Osteocyte (in vitro differentiated cells): ENCODE data around the gene UBXN4. TPM values are rescaled to one million over a fixed set of nuclear protein-coding genes. Genes with fewer than 3 reads are reported as not detected.

ENCODE experiments used
- DNase-seq: peaks from one replicate; pipeline ENCODE4 v3.0.0; 2021; ENCODE audit warnings: mixed read lengths; ENCODE audit not compliant: unreplicated experiment; ENCODE audit errors: extremely low spot score
- H3K27ac Mint-ChIP-seq: one replicate; pipeline ENCODE4 v1.8.0; 2021; ENCODE audit warnings: mild to moderate bottlenecking, mixed read lengths; ENCODE audit not compliant: unreplicated experiment
- H3K27me3 Mint-ChIP-seq: one replicate; pipeline ENCODE4 v1.8.0; 2021; ENCODE audit warnings: mixed read lengths; ENCODE audit not compliant: unreplicated experiment
- H3K36me3 Mint-ChIP-seq: one replicate; pipeline ENCODE4 v1.8.0; 2021; ENCODE audit warnings: mixed read lengths; ENCODE audit not compliant: unreplicated experiment
- H3K4me1 Mint-ChIP-seq: one replicate; pipeline ENCODE4 v1.8.0; 2021; ENCODE audit warnings: mixed read lengths; ENCODE audit not compliant: unreplicated experiment
- H3K4me3 Mint-ChIP-seq: one replicate; pipeline ENCODE4 v1.8.0; 2021; ENCODE audit warnings: mild to moderate bottlenecking, moderate library complexity, mixed read lengths; ENCODE audit not compliant: unreplicated experiment
- H3K9me3 Mint-ChIP-seq: one replicate; pipeline ENCODE4 v1.8.0; 2021; ENCODE audit warnings: mixed read lengths; ENCODE audit not compliant: unreplicated experiment
- CTCF ChIP-seq: fragments of 200-600 bp; sonication (generic); IDR thresholded peaks from 2 replicates; pipeline ENCODE4 v1.5.0; 2021; ENCODE audit warnings: antibody characterized with exemption, mild to moderate bottlenecking, moderate library complexity
- total RNA-seq: library from RNA; stranded (reverse); gene quantifications from 2 replicates; pipeline ENCODE4 v1.2.1, GENCODE V29; 2021

The UBXN4 gene
- total RNA-seq, 1 donor from 2014 or later = 118 TPM

GRCh38 chr2:135829378-135830135 lies 87.9 kb downstream of the UBXN4 start:
- Mint-ChIP-seq H3K36me3 (no peaks in the 10 kb centered on the region), H3K4me3 (no peak overlapping the region), H3K4me1 (no peaks in the 10 kb centered on the region), H3K27me3 (no peaks in the 10 kb centered on the region), H3K27ac (no peak overlapping the region), H3K9me3 (no peaks in the 10 kb centered on the region)
- no peak for DNase-seq
- no peak for TF ChIP-seq CTCF

- peaks cover 2% of the 10 kb centered on the region for H3K4me1 Mint-ChIP-seq
- DNase-seq = no peak
- no peak overlapping the region for H3K4me3 Mint-ChIP-seq
- H3K9me3 Mint-ChIP-seq = no peaks in the 10 kb centered on the region
- no peak overlapping the region for H3K27ac Mint-ChIP-seq
- no peak for TF ChIP-seq CTCF
- no peaks in the 10 kb centered on the region for H3K27me3 Mint-ChIP-seq
- no peaks in the 10 kb centered on the region for H3K36me3 Mint-ChIP-seq
Observed at GRCh38 chr2:135831180-135831812, 89.6 kb downstream of the UBXN4 start.

- no peak overlapping the region for H3K27ac Mint-ChIP-seq
- H3K9me3 Mint-ChIP-seq = no peaks in the 10 kb centered on the region
Observed at GRCh38 chr2:135832891-135833290, 91.2 kb downstream of the UBXN4 start.

More at GRCh38 chr2:135832891-135833290, 91.2 kb downstream of the UBXN4 start:
- H3K4me1 Mint-ChIP-seq = peaks cover 2% of the 10 kb centered on the region
- TF ChIP-seq CTCF = no peak
- no peaks in the 10 kb centered on the region for H3K36me3 Mint-ChIP-seq
- no peaks in the 10 kb centered on the region for H3K27me3 Mint-ChIP-seq
- DNase-seq = no peak
- no peak overlapping the region for H3K4me3 Mint-ChIP-seq

Other genes starting within 250 kb of the UBXN4 start
- gene ZRANB3, start 210.6 kb upstream of the UBXN4 start, total RNA-seq = 10.8 and 11.0 TPM in 2 replicates
- gene R3HDM1, start 210.4 kb upstream of the UBXN4 start, total RNA-seq = 29.7 and 35.0 TPM in 2 replicates
- gene LCT, start 95.3 kb downstream of the UBXN4 start, total RNA-seq = not detected in 2 replicates
- gene MCM6, start 134.6 kb downstream of the UBXN4 start, total RNA-seq = 26.2 and 28.3 TPM in 2 replicates
- 48.3 and 51.0 TPM in 2 replicates for gene DARS1, start 243.8 kb downstream of the UBXN4 start, total RNA-seq